Measurements from ENCODE around the gene GLG1.

Gene GLG1

GRCh38 chr16:74650966-74651567 lies 44.2 kb upstream of the GLG1 start:
- TF ChIP-seq REST (IDR thresholded peaks at IDR 0.05; ENCODE audit: low read depth) (no peak), RAD21 (IDR thresholded peaks at IDR 0.05; ENCODE audit: low read depth) (no peak), CREB1 (IDR thresholded peaks at IDR 0.05; ENCODE audit: low read depth) (no peak), MAX (IDR thresholded peaks at IDR 0.05) (no peak), NFIC (IDR thresholded peaks at IDR 0.05) (no peak), EP300 (IDR thresholded peaks at IDR 0.05; ENCODE audit: borderline replicate concordance) (no peak), FOXM1 (IDR thresholded peaks at IDR 0.05; ENCODE audit: borderline replicate concordance, low read depth) (no peak), TCF12 (IDR thresholded peaks at IDR 0.05; ENCODE audit: low read depth) (no peak), CEBPB (IDR thresholded peaks at IDR 0.05) (no peak), TEAD4 (IDR thresholded peaks at IDR 0.05) (no peak), YY1 (IDR thresholded peaks at IDR 0.05; ENCODE audit: low read depth) (no peak), TAF1 (IDR thresholded peaks at IDR 0.05; ENCODE audit: low read depth) (no peak), ZBTB7A (IDR thresholded peaks at IDR 0.05; ENCODE audit: low read depth) (no peak), EGR1 (IDR thresholded peaks at IDR 0.05) (no peak)
- TF ChIP-seq, protein P1, sequence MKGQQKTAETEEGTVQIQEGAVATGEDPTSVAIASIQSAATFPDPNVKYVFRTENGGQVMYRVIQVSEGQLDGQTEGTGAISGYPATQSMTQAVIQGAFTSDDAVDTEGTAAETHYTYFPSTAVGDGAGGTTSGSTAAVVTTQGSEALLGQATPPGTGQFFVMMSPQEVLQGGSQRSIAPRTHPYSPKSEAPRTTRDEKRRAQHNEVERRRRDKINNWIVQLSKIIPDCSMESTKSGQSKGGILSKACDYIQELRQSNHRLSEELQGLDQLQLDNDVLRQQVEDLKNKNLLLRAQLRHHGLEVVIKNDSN (IDR thresholded peaks at IDR 0.05) = no peak

DNA sequence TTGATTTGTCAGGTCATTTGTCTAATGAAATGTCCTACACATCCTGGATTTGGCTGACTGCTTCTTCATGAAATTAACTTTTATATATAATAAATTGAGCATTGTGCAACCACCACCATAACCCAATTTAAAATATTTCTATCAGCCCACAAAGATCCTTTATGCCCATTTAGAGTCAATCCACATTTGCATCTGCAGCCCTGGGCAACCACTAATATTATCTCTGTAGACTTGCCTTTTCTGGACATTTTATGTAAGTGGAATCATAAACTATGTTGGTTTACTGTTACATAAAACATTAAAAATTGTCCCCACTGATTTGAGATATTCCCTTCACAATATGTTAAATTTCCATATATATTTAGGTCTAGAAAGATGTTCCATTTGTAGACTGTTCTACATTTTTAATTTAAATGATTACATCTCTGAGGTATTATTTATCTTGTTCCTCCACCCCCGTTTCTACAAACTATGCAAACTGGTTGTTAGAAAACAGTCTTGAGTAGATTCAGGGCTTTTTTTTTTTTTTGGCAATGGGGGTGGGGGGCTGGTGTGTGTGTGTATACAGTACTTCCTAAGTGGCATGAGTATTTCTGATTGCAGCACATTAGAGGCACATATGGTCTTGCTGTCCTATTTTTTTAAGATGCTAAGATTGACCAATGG lies 43.1 kb upstream of the GLG1 start:
- TF ChIP-seq TEAD4 (IDR thresholded peaks at IDR 0.05) (no peak), TCF12 (IDR thresholded peaks at IDR 0.05; ENCODE audit: low read depth) (no peak), ZBTB7A (IDR thresholded peaks at IDR 0.05; ENCODE audit: low read depth) (no peak), REST (IDR thresholded peaks at IDR 0.05; ENCODE audit: low read depth) (no peak), CREB1 (IDR thresholded peaks at IDR 0.05; ENCODE audit: low read depth) (no peak), FOXM1 (IDR thresholded peaks at IDR 0.05; ENCODE audit: borderline replicate concordance, low read depth) (no peak), MAX (IDR thresholded peaks at IDR 0.05) (no peak), NFIC (IDR thresholded peaks at IDR 0.05) (no peak), EP300 (IDR thresholded peaks at IDR 0.05; ENCODE audit: borderline replicate concordance) (no peak), EGR1 (IDR thresholded peaks at IDR 0.05) (no peak), YY1 (IDR thresholded peaks at IDR 0.05; ENCODE audit: low read depth) (no peak), CEBPB (IDR thresholded peaks at IDR 0.05) (no peak)
- TF ChIP-seq, protein P1 (IDR thresholded peaks at IDR 0.05) = no peak

DNA sequence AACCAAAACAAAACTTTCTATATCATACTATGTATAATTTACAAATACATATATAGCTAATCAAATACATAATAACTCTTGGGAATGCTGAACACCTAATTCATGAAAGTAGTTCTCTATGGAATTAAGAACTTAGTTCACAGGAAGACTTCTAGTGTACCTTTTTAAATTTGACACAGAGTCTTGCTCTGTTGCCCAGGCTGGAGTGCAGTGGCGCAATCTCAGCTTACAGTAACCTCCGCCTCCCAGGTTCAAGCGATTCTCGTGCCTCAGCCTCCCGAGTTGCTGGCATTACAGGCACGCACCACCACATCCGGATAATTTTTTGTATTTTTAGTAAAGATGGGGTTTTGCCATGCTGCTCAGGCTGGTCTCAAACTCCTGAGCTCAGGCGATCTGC lies 35.1 kb upstream of the GLG1 start:
- TF ChIP-seq ZBTB7A (IDR thresholded peaks at IDR 0.05; ENCODE audit: low read depth) (no peak), CREB1 (IDR thresholded peaks at IDR 0.05; ENCODE audit: low read depth) (no peak), TEAD4 (IDR thresholded peaks at IDR 0.05) (no peak), REST (IDR thresholded peaks at IDR 0.05; ENCODE audit: low read depth) (no peak), YY1 (IDR thresholded peaks at IDR 0.05; ENCODE audit: low read depth) (no peak), EP300 (IDR thresholded peaks at IDR 0.05; ENCODE audit: borderline replicate concordance) (no peak), NFIC (IDR thresholded peaks at IDR 0.05) (no peak), MAX (IDR thresholded peaks at IDR 0.05) (no peak), RAD21 (IDR thresholded peaks at IDR 0.05; ENCODE audit: low read depth) (no peak), CEBPB (IDR thresholded peaks at IDR 0.05) (no peak), EGR1 (IDR thresholded peaks at IDR 0.05) (no peak)
- TF ChIP-seq, protein P1 (IDR thresholded peaks at IDR 0.05) = no peak
